Epithelial cell of proximal tubule (primary cell): Measurements from ENCODE around the gene KIF26B. TPM values are rescaled to one million over a fixed set of nuclear protein-coding genes. Genes with fewer than 3 reads are reported as not detected.

Source experiments
- DNase-seq: peaks from one replicate; pipeline ENCODE4 v3.0.0-alpha.2; 2011; ENCODE audit warnings: low read depth
- H3K4me3 ChIP-seq: 2 replicates; pipeline ENCODE4 v1.5.1; 2011; ENCODE audit warnings: low read depth, mild to moderate bottlenecking, low read length
- CTCF ChIP-seq: conservative IDR thresholded peaks from 2 replicates; pipeline ENCODE4 v1.5.1; 2012; ENCODE audit warnings: low read depth, mild to moderate bottlenecking, low read length
- total RNA-seq: library from RNA; depleted of rRNA; stranded (reverse); fragments of >200 nt; gene quantifications from 2 replicates; pipeline ENCODE4 v1.2.3, GENCODE V29; 2015

The KIF26B gene
- total RNA-seq, 1 donor from 2014 or later = 2.8 TPM

DNA sequence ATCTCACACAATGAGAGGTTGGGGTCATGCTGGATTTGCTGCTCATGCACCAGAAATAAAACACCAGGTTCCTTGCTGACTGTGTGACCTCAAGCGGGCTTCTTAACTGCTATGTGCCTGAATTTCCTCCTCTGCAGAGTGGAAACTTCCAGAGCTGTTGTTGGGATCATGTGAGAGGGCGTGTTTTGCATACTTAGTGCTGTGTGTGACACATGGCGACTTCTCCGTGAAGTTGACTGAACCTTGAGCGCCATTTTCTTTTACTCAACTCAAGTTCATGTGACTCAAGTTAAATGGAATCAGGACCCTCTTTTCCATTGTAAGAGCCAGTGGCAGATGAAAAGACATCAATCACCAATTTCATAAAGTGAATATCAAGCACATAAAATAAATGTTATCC, 224.0 kb downstream of the KIF26B start:
- no peak for TF ChIP-seq CTCF
- DNase-seq = no peak
- H3K4me3 ChIP-seq = no peak overlapping the region

GRCh38 chr1:245380790-245381535, 226.2 kb downstream of the KIF26B start:
- H3K4me3 ChIP-seq = no peak overlapping the region
- no peak for DNase-seq
- TF ChIP-seq CTCF = peak; percentile 68

DNA sequence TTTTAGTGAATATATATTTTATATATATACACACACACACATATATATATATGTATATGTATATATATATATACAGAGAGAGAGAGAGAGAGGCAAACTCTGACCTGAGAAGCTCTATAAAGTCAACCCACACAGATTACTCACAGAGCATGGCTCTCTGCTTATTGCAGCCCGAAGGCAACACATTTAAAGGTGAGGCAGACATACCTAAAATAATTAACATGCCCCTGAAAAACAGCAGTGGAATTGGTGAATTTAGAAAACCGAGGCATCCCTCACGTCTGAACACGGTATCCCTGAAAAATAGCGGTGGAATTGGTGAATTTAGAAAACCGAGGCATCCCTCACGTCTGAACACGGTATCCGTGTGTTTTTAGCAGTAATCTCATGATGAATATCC, 228.2 kb downstream of the KIF26B start:
- no peak for TF ChIP-seq CTCF
- H3K4me3 ChIP-seq = no peak overlapping the region
- no peak for DNase-seq

DNA sequence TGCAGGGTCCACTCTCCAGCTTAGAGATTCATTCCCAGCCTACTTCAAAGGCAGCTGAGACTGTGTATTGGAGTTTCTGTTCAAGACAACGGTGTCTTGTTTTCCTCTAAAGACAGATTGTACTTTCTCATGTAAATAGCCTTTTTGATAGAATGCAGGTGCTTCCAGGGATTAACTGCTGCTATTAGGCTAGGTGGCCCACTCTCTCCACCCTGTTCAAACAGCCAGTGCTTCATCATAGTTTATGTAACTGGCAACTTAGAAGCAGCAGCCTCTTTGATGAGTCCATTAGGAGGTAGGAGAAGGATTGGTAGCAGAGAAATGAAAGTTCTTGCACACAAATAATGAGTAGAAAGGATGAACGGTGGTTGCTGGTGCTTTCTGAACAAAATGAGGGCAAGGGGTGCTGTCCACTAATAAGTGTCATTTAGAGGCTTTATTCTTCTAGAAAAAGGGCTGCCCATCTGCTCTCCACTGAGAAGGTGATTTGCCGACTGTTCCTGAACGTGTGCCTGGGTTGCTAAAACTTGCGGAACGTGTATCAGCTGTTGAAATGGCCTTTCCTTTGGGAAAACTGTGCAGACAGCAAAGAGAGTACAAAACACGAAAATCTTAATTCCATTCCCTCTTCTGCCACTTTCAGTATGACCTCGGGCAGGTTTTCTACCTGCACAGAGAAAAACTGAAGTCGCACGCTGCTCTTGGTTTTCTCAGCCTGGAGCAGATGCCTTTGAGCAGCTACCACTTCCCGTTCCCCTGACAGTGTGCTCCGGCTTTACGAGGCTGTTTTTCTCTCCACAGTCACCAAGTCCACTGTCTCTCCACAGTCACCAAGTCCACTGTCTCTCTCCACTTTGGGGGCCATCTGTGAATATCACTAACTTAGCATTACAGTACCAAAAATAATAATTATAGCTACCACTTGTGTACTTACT, 228.9 kb downstream of the KIF26B start:
- H3K4me3 ChIP-seq = no peak overlapping the region
- TF ChIP-seq CTCF = no peak
- no peak for DNase-seq

DNA sequence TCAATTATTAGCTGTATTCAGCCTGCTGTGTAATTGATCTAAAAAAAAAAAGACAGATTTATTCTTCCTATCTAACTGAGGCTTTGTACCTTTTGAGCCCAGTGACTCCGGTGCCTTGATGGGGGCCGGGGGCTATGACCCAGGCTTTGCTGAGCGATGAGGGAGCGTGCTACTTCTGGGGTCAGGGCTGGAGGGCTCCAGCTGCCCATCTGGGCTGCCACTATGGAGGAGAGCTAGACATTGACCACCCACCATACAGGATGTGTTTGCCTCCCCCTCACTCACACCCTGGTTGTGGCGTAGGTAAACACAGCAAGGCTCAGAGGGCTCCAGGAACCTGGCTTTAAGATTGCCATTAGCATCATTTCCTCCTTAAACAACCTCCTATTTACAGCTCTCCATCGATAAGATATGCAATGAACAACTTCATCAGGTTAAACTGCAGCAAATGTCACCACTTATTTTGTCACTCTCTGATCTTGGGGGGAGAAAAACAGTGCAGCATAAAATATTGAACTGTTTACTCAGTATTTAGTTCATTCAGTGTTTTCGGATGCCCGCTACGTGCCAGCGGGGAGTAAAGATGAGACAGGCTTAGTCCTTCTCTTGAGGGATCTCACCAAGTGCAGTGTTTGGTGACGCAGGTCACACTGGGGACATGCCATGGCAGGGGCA, 231.6 kb downstream of the KIF26B start:
- no peak overlapping the region for H3K4me3 ChIP-seq
- TF ChIP-seq CTCF = no peak
- no peak for DNase-seq

GRCh38 chr1:245388687-245389086, 233.9 kb downstream of the KIF26B start:
- no peak for DNase-seq
- TF ChIP-seq CTCF = no peak
- H3K4me3 ChIP-seq = no peak overlapping the region
